Endothelial cell of hepatic sinusoid (primary cell): Measurements from ENCODE around the gene CDX2.

Experiments used
- in situ Hi-C: cut with HindIII; loops from 2 replicates; pipeline ENCODE4 v1.10.0; 2017; ENCODE audit warnings: low sequenced_read_pairs

CDX2 gene

DNA sequence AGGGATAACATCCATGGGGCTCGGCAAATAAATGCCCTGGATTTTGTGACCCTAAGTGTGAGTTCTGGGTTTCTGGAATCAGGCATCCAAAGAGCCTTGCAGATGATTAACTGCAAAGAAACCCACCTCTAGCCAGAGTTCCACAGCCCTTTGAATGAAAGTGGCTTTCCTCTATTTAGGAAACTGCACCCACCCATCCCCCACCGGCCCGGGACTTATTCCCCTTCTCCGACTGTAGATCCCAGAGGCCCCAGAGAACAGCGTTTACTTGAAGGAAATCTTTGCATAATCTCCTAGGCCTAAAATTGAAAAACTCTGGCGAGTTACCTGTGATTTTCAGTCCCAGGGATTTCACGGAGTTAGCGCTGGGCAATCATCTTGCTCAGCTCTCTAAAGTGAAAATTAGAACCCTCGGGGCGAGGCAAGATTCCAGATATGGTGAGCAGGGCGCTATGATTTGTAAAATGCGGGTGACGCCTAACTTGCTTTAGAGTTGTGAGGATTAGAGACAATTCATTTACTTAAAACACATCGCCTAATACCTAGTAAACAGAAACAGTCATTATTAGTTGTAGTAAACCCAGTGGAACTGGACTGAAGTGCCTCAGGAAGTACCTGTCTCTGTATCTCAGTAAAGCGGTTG is 10.0 kb upstream of the CDX2 start:
- in situ Hi-C loops, result no loop called here

DNA sequence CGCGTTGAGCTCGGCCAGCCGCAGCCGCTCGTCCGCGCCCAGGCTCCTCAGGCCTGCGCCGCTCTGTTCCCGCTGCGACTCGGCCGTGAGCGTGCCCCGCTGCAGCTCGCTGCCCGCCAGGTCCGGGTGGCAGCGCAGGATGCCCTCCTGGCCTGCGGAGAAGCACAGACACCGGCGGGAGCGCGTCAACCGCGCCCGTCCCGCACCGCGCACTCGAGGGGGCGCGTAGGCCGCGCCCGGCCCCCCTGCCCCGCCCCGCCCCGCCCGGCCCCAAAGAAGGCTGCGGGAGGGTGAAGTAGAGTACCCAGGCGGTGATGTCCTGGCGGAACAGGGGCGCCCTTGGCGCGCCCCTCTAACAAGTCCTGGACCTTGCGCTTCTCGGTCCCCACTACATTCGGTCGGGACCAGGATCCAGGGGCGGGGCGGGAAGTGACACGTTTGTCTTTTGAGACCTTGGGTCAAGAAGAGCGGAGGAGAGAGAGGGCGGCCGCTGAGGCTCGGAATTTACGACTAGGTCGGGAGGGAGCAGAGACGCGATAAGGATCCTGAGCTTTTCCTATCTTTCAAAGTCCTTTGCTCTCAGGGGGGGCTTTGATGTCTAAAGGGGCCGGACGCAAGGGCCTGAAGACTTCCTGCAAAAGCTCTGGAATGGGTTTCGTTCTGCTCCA is 9.3 kb upstream of the CDX2 start:
- in situ Hi-C loops, result no loop called here

GRCh38 chr13:27977476-27978300 is 8.6 kb upstream of the CDX2 start:
- in situ Hi-C loops, result no loop called here

DNA sequence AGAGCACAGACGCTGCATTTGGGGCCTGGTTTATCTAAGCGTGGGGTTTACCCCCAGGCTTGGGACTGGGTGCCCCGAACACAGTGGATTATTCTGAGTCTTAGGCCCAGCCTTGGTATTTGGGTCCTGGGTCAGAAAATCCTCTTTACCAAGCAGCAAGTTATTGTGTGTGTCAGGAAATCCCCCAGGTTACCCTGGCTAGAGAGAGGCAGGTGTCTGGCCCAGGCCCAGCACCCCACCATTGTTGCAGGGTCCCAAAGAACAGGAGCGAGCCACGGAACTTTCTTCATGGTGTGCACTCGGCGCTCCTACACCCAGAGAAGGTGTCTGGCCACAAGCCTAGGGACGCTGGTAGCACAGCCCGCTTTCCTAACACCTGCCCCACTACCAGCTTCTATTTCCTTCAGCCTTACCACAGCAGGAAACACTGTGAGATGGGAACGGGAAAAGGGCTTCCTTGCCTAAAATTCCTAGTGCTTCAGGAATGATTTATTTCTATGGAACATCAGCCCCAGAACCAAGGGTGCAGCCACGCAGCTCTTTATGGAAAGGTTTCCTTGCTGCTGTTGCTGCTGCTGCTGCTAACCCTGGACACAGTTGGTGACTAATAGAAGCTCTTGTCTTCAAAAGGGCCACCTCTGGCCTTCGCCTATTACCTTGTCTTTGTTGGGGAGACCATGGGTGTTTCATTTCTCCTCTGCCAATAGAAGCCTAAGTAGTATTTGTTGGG is 7.4 kb upstream of the CDX2 start:
- in situ Hi-C loops, result no loop called here

DNA sequence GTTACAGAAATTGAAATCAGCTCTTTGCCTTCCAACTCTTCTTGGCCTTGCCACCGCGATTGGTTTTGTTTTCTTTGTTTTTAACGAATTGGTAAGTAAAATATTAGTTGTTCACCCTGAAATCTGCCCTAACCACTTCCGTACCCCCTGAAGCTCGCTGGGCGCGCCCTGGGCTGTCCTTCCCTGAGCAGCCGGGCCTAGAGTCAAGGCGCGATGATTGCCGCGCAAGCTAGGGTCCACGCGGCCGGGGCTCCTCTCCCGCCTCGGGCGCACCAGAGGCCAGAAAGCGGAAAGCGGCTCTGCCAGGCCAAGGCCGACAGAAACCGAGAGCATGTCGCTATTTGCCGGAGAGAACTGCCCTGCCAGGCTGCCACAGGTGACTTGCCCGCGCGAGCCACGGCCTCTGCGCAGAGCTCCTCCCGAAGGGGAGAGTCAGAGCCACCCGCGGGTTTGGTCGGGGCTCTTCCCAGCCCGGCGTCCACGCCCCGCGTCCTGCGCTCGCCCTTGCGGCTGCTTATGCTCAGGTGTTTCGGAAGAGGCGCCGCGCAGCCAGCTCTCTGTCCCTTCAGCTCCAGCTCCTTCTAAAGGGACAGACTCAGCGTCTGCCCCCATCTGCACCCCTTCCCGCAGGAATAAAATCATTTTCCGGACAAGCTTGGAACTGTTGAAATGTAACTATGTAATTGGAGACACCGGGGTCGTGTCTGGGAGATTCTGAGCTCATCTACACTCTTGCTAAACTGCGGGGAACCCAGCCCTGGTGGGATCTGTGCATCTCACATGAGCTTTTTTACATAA is 6.6 kb upstream of the CDX2 start:
- in situ Hi-C loops, result no loop called here

DNA sequence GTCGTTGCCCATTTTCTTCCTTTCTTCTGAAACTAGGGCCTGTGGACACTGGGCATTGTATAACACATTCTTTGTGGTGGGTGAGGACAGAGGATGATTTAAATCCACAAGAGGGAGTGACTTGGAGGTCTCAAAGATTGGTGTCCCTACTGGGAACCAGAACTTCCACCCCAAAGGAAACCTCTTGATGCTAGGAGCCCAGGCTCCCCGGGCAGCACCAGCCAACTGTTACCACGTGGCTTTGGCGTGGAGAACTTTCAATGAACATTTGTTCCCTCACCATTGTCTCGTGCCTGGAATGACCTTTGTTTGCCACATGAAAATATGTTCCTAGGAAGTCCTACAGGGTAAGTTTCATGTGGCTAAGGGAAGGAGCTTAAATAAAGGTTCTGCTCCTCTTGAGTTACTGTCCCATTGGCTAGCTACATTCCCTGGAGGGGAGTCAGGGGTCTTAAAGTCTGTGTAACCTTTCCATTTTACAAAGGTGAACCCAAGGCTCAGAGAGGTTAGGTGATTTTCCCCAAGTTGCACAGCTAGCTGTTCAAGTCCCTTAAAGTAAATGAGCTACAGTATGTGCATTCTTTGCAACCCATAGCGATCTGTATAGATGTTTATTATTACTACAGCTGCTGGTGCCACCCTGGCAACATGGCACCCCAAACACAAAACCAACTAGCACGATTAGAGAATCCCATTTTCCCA is 5.0 kb upstream of the CDX2 start:
- in situ Hi-C loops, result loop anchor here (5.0 kb wide), 1 partner anchor 52 kb away; no protein-coding TSS in a partner anchor

GRCh38 chr13:27973291-27973690 is 4.2 kb upstream of the CDX2 start:
- in situ Hi-C loops, result loop anchor here (5.0 kb wide), 1 partner anchor 51 kb away; no protein-coding TSS in a partner anchor

DNA sequence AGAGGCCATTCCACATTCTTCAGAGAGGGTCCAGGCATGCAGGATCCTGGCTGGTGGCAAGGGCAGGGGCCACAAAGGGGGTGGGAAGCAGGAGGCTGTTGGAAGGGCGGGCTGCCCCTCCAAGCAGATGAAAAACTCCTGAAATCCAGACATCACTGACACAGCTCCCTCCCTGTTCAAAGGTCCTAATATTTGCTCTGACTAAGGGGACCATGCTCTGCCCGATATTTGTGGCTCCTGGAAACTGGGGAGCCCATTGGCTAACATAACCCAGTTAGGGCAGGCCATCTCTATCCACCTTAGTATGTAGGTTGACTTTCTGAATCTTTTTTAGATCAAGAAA is 3.3 kb upstream of the CDX2 start:
- in situ Hi-C loops, result loop anchor here (5.0 kb wide), 1 partner anchor 50 kb away; no protein-coding TSS in a partner anchor

DNA sequence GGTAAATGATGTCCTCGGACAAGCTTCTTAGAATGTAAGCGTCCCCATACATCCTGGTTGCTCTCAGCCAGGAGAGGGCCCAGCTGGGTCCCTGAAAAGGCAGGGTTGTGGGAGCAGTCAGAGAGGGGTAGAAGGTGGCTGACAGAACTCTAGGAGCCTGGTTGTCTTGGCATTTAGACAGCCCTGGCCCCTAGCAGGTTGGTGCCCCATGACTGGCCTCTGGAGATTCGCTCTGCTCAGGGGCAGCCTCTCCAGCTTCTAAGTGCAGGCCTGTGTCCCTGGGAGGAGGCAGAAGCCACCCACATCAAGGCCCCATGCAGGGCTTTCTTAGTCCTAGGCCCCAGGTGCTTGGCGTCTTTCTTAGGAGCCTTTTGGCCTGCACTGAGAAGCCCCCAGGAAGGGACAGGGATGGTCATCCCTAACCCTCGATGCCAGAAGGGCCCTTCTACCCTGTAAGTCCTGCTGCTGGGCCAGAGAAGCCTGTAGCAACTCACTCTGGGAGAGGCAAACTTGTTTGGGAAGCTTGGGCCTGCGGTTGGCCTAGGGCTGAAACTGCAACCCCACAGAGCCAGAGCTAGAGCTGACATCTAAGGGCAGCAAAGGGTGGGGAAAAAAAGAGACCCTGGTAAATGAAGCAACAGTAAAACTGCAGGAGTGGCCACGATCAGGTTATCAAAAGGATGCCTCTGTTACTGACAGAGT is 2.8 kb upstream of the CDX2 start:
- in situ Hi-C loops, result loop anchor here (5.0 kb wide), 1 partner anchor 50 kb away; no protein-coding TSS in a partner anchor

DNA sequence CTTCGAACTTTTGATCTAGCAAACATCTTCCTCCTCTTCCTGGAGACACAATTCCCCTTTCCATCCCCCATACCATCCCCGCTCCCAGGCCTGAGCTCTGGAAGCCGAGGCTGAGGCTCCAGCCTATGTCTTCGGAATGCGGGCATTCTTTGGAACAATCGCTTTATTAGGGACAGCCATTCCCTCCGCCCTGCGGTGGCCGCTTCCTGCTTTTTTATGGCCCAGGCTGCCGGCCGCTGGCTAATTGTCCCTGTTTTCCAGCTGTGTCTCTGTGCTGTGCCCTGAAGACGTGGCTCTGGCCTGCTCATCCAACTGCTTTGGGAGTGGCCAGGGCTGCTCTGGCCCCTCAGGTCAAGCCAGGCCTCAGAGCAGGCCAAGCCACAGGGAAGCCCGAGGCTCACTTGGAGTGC is 2.1 kb upstream of the CDX2 start:
- in situ Hi-C loops, result loop anchor here (5.0 kb wide), 1 partner anchor 49 kb away; no protein-coding TSS in a partner anchor

DNA sequence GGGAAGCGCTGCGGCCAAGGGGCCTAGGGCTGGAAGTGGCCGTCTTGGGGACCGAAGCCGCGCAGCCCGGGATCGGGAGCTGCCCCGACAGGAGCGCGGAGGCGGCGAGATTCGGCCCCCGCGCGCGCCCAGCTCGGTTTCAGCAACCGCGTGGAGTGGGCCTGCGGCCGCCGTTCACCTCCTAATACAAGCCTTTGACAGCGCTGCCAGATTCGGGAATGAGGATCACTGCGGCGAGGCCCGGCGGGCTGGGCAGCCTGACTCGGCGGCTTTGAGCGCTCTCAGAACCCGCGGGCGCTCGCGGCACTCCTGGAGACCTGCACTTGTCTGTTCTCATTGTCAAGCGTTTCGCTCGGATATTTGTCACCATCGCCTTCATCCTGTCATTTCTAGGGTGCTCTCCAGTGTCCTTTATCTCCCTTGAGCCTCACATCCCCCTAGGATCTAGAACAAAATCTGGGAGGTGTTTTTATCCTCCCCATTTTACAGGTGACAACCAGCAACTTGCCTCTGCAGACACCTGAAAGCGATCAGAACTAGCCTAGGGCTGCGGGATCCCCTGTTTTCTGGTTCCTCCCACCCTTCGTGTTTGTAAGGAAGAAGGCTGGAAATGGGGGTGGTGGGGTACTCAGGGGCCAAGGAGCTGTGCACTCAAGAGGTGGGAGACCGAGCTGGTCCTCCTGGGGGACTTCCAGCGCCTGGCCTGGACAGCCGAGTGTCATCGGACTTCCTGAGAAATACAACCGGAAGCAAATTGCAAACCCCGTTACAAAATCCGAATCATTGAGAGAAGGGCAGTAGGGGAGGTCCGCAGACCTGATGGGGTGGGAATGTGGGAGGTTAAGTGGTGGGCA is 1.5 kb upstream of the CDX2 start:
- in situ Hi-C loops, result loop anchor here (5.0 kb wide), 1 partner anchor 48 kb away; no protein-coding TSS in a partner anchor

GRCh38 chr13:27969866-27970229 is 733 bp upstream of the CDX2 start:
- in situ Hi-C loops, result loop anchor here (5.0 kb wide), 1 partner anchor 48 kb away; no protein-coding TSS in a partner anchor

DNA sequence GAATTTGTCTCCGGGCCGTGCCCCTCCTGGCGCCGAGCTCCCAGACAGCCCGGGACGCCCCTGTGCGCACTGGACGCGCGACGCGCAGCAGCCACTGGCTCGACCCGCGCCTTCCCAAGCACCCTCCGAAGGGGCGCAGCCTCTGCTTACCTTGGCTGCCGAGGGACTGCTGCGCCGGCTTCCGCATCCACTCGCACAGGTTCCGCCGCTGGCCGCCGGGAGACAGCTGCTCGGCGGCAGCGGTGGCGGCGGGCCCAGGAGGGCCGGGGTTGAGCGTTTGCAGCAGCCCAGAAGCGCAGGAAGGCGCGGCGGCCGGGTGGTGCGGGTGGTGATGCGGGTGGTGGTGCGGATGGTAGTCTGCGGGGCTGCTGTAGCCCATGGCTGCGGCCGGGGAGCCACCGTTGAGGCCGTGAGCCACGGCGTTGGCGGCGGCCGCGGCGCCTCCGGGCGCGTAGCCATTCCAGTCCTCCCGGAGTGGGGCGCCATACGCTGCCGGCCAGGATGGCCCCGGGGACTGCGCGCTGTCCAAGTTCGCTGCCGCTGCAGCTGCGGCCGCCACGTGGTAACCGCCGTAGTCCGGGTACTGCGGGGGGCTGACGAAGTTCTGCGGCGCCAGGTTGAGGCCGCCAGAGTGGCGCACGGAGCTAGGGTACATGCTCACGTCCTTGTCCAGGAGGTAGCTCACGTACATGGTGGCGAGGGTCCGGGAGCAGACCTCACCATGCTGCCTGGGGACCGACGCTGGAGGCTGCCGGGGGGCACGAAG is 616 bp downstream of the CDX2 start:
- in situ Hi-C loops, result no loop called here

GRCh38 chr13:27967736-27968315 is 1.3 kb downstream of the CDX2 start:
- in situ Hi-C loops, result no loop called here

GRCh38 chr13:27967203-27967735 is 1.8 kb downstream of the CDX2 start:
- in situ Hi-C loops, result no loop called here

DNA sequence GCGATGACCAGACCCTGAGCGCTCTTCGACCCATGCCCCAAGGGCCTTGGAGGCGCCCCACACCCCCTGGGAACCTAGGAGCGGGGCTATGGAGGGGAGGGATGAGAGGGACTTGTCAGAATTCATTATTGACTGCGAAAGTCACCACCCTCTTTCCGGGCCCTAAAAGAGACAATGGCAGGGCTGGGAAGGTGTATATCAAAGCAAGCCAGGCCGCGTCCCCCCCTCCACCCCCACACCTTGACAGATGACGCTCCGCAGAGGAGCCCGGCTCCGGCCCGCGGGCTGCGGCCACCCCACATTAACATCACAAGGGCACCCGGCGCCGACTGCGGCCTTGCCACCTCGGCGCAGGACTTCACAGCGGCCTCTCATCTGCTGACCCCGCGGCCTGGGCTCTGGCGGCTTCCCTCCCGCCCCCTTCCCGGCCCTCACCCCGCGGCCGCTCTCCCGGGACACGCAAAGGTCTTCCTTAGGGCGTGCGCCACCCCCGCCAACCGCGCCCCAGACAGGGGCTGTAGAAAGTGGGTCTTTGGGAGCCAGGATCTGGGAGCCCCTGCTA is 2.4 kb downstream of the CDX2 start:
- in situ Hi-C loops, result no loop called here
